HT-29 (cell line): ENCODE measurements around the gene MRPS23. TPM values are rescaled to one million over a fixed set of nuclear protein-coding genes. Genes with fewer than 3 reads are reported as not detected.

Experiments
- DNase-seq: peaks from one replicate; pipeline ENCODE4 v3.0.0-alpha.2; 2015; ENCODE audit warnings: low spot score
- small RNA-seq: library from RNA; depleted of rRNA; stranded (forward); fragments of <200 nt; gene quantifications from one replicate; pipeline ENCODE3, GENCODE V24; 2014
- total RNA-seq: library from RNA; depleted of rRNA; stranded (reverse); fragments of >200 nt; shearing (Covaris generic); gene quantifications from 2 replicates; pipeline ENCODE4 v1.2.3, GENCODE V29; 2014; rRNA removed

The MRPS23 gene
- total RNA-seq, 1 experiment from 2014 or later: 39.9 TPM

DNA sequence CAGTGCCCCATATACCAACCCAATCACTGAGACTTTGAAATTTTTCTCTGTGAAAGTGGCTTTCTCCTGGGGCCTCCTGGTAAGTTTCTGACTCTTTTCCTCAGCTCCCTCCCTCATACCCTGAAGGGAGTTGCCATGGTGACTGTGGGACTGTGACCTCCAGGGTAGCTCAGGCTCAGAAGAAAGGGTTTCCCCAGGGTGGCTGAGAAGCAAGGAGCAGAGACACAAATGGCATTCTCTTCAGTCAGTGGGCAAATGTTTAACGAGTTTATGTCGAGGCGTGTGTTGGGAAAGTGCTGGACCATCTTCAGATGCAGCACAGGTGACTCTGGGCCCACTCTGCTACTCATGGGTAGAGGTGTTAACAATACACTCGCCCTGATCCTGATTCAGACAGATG lies 46.8 kb downstream of the MRPS23 start:
- DNase-seq: no peak

DNA sequence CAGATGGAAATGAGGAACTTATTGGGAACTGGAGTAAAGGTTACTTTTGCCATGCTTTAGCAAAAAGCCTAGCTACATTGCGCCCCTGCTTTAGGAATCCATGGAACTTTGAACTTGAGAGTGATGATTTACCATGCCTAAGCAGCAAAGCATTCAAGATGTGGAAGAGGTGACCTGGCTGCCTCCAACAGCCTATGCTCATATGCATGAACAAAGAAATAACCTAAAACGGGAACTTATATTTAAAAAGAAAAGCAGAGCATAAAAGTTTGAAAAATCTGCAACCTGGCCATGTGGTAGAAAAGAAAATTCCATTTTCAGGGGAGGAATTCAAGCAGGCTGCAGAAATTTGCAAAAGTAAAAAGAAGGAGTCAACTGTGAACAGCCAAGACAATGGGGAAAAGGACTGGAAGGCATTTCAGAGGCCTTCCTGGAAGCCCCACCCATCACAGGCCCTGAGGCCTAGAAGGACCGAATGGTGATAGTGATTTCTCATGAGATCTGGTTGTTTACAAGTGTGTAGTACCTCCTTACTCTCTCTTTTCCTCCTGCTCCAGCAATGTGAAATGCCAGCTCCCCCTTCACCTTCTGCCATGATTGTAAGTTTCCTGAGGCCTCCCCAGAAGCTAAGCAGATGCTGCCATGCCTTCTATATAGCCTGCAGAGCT lies 48.7 kb downstream of the MRPS23 start:
- no peak for DNase-seq

DNA sequence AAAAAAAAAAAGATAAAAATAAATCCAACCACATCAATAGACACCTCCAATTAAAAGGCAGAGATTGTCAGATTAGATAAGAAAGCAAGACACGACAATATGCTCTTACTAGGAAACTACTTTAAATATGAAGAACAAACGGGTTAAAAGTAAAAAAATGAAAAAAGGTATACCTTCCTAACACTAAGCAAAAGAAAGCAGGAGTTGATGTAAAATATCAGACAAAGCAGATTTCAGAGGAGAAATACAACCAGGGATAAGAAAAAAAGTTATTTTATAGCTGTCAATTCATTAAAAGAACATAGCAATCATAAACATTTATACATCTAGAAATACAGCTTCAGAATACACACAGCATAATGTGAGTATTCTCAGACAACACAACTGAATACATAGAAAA lies 55.0 kb downstream of the MRPS23 start:
- DNase-seq: no peak

DNA sequence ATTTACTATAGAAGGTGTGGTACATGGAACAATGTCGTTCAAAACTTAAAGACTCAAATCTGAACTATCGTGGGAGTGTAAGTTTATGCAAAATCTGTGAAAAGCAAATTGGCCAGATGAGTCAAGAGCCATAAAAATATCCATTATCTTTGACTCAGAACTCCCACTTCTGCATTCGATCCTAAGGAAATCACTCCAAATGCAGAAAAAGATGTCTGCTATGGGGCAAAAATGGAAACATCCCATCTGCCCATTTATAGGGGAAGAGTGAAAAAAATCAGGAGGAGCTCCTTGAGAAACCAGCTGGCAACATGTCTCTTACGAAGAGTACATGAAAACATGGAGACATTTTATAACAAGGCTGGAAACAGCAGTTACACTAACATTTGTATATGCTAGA lies 61.1 kb downstream of the MRPS23 start:
- no peak for DNase-seq

DNA sequence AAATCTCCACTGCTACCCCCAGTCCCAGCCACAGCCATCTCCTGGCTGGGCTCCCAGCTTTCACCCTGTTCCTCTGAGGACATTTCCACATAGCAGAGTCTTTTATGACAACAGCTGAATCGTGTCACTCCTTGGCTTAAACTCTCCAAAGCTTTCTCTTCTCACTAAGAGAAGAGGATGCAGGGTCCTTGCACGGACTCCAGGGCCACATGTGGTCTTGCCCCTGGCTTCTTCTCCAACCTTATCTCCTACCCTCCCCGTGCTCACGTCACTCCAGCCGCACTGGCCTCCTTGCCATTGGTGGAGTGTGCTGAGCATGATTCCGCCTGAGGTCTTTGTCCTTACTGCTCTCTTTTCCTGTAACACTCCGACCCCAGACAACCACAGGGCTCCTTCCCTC lies 64.8 kb downstream of the MRPS23 start:
- DNase-seq: no peak

Small RNAs within 50 kb of the gene (small RNA-seq; reads per million reads assigned to genes)
- 0.57 reads per million for gene RN7SKP94

Other genes starting within 250 kb of the MRPS23 start
- not detected in 2 replicates for gene CCDC182, start 104.7 kb downstream of the MRPS23 start, total RNA-seq
- 37.6 and 45.5 TPM in 2 replicates for gene CUEDC1, start 105.4 kb upstream of the MRPS23 start, total RNA-seq
- gene VEZF1, start 138.2 kb upstream of the MRPS23 start, total RNA-seq: 39.5 and 47.5 TPM in 2 replicates
- gene SRSF1, start 157.2 kb upstream of the MRPS23 start, total RNA-seq: 404 and 436 TPM in 2 replicates
- gene DYNLL2, start 233.4 kb upstream of the MRPS23 start, total RNA-seq: 18.6 and 20.5 TPM in 2 replicates